Measurements from ENCODE around the gene PCBD2.
"Not testable (repeated sequence)": the region's sequence is repeated elsewhere in the genome, so short reads cannot be mapped to it uniquely, and the experiment has no call there.

Gene PCBD2

DNA sequence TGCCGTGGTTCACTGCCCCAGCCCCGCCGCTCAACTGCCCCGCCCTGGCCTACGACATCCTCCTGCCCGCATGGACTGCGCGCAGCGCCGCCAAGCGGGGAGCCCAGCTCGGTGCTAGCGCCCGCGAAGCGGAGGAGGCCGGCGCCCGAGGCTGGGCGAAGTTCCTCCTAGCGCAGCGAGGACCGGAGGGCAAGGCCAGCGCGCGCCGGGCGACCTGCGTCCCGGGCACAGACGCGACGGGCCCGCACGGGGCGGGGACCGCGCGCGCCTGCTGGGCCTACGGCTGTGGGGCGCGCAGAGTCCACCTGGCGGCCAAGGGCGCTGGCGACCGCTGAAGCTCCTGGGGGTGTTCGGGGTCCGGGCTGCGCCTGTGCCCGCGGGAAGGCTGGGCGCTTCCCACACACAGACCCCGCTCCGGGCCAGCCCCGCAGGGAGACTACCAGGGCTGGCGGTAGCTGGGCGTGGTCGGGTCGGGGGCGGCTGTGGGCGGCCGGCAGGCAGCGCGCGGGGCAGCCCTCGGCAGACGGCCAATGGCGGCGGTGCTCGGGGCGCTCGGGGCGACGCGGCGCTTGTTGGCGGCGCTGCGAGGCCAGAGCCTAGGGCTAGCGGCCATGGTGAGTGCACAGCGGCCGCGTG lies at the start of gene PCBD2:
Gene PCBD2, plus strand, starts transcription at position 522 of the 636 bp plus-strand sequence. Its CDS starts 9 bp downstream, at position 531.
- DNase-seq (ENCODE audit: low read depth) = peak; percentile 44

DNA sequence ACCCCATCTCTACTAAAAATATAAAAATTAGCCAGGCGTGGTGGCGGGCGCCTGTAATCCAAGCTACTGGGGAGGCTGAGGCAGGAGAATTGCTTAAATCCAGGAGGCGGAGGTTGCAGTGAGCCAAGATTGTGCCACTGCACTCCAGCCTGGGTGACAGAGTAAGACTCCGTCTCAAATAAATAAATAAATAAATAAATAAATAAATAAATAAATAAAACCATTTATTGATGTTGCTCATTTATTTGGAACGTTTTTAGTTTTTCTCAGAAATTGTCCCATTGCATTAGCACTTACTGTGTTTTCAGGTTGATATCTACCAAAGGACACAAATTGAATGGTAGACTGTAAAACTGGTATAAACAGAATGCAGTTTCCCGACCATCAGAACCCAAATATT lies 48.5 kb upstream of the PCBD2 start:
- not testable (repeated sequence) for DNase-seq (ENCODE audit: low read depth)

DNA sequence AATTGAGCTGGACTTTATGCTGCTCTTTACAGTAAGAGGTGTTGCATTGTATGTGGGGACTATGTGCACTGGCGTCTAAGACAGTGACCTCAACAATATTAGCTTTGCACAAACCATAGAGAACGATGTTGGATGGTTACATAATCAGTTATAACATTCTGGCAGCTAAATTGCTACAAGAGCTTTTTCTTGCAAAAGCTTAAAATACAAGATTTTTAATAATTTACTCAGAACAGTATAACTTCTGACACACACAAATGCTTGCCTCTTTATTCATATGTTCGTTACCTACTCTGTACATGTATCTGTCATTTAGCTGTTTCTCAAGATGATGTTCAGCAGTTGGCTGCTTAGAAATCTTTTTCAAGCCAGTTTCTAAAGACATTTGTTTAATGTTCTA lies 47.5 kb upstream of the PCBD2 start:
- no peak for DNase-seq (ENCODE audit: low read depth)

GRCh38 chr5:134864707-134865106 lies 40.2 kb upstream of the PCBD2 start:
- DNase-seq (ENCODE audit: low read depth) = no peak

DNA sequence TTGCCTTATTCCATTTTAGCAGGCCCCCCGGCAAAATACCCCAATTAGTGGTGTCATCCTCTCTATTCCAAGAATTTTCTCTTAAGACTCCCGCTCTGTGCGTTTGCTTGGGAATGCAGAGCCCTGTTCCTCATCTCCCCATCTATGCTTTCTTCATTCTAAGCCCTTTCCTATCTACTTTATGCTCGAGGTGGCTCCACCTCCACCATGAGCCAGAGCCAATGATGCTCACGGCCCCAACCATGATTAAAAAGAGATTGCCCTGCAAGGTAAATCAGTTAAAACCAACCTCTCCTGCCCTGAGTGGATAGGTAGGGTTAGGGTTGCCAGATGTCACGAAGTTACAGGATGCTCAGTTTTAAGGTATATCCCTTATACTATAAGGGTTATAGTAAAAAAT lies 31.4 kb upstream of the PCBD2 start:
- no peak for DNase-seq (ENCODE audit: low read depth)

GRCh38 chr5:134873987-134874830 lies 30.7 kb upstream of the PCBD2 start, which contains the start of gene TXNDC15:
TSS of gene TXNDC15 (plus strand) at chr5:134874371. CDS start at chr5:134874428, 57 bp downstream.
- DNase-seq (ENCODE audit: low read depth) = no peak

DNA sequence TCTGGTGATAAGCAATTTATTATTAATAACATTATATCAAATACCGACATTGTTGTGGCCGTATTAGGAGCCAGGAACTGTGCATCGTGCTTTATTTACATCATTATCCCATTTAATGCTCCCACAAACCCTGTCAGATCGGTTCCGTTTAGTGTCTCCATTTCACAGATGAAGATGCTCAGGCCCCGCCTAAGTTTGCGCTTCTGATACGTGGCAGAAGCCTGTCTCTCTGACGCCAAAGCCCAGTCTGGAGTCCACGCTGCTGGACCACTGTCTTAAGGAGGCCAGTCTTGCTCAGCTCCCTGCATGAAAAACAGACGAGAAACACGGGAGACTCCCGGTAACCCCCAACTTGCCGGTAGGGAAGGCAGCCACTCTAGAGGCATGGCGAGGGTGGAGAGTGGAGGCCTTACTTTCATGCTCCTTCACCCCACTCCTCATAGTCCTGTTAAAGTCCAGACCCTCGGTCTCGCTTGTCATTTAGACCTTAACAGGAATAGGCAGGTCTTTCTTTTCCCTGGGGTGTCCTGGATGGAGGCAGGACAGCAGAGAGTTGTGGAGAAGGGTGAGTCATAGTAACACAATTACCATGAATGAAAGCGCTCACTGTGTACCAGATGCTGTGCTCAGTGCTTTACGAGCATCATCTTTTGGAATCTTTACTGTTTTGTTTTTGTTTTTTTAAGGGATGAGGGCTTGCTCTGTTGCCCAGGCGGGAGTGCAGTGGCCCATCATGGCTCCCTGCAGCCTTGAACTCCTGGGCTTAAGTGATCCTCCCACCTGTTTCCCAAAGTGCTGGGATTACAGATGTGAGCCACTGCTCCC lies 29.9 kb upstream of the PCBD2 start:
- DNase-seq (ENCODE audit: low read depth) = peak; percentile 65

DNA sequence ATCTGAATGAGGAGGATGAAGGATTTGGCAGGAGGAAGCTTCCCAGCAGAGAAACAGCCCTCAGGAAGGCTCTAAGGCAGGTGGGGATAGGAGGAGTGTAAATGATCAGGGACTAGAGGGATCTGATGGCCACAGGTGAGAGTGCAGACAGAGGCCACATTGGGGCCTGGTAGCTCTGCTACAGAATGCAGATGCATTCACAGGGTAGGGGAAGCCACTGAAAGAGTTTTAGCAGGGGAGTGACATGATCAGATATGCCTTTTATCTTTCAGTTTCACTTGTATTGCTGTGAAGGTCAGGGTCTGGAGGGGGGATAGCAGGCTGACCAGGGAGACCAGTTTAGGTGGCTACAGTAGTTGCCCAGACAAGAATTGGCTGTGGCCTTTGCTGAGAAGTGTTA lies 27.8 kb upstream of the PCBD2 start:
- DNase-seq (ENCODE audit: low read depth) = no peak

DNA sequence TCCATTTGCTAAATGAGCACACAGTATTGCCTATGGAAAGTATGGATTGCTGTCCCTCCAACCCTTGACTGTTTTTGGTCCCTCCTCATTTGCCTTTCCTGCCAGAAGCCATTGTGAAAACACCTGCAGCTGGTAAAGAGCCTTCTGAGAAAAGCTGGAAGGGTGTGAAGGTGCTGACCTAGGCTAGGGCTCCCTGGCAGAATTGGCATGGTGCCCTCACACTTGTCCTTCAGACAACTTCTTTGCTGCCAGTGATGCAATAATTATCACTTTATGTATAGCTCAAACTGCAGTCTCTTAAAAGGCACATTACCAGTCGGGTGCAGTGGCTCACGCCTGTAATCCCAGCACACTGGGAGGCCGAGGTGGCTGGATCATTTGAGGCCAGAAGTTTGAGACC lies 26.5 kb upstream of the PCBD2 start:
- no peak for DNase-seq (ENCODE audit: low read depth)

DNA sequence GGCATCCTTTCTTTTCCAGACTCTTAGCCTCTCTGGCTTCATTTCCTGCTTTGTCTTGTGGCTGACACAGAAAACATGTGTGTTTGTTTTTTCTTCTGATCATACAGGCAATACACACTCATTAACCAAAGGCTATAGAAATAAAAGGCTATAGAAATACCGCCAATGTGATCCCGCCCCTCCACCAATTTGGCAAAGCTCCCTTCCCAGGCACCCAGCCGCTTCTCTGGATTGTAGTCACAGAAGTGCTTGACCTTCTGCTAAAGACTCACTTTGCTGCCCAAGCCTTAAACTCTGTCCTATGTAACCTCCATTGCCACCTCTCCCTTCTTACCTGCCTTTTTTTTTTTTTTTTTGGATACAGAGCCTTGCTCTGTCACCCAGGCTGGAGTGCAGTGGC lies 25.5 kb upstream of the PCBD2 start:
- no peak for DNase-seq (ENCODE audit: low read depth)

- not testable (repeated sequence) for DNase-seq (ENCODE audit: low read depth)
Measured at GRCh38 chr5:134880937-134881336, 24.0 kb upstream of the PCBD2 start.

- not testable (repeated sequence) for DNase-seq (ENCODE audit: low read depth)
Measured at GRCh38 chr5:134881711-134882110, 23.2 kb upstream of the PCBD2 start.

GRCh38 chr5:134887593-134888159 lies 17.3 kb upstream of the PCBD2 start:
- no peak for DNase-seq (ENCODE audit: low read depth)

GRCh38 chr5:134889335-134889734 lies 15.6 kb upstream of the PCBD2 start:
- DNase-seq (ENCODE audit: low read depth) = no peak

- DNase-seq (ENCODE audit: low read depth) = no peak
Measured at GRCh38 chr5:134891473-134891872, 13.5 kb upstream of the PCBD2 start.

DNA sequence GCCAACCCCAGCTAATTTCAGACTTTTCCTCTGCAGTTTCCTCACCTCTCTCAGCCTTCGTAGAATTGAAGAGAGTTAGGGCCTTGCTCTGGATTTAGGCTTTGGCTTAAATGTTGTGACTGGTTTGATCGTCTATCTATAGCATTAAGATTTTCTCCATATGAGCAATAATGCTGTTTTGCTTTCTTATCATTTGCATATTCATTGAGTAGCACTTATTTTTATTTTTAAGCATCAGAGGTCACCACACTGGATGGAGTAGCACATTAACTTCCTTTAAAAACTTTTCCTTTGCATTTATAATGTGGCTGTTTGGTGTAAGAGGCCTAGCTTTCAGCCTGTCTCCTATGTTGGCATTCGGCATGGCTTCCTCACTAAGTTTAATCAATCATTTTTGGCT lies 12.6 kb upstream of the PCBD2 start:
- no peak for DNase-seq (ENCODE audit: low read depth)

GRCh38 chr5:134892926-134893325 lies 12.0 kb upstream of the PCBD2 start:
- no peak for DNase-seq (ENCODE audit: low read depth)

- DNase-seq (ENCODE audit: low read depth) = no peak
Measured at GRCh38 chr5:134893748-134894505, 11.0 kb upstream of the PCBD2 start.

DNA sequence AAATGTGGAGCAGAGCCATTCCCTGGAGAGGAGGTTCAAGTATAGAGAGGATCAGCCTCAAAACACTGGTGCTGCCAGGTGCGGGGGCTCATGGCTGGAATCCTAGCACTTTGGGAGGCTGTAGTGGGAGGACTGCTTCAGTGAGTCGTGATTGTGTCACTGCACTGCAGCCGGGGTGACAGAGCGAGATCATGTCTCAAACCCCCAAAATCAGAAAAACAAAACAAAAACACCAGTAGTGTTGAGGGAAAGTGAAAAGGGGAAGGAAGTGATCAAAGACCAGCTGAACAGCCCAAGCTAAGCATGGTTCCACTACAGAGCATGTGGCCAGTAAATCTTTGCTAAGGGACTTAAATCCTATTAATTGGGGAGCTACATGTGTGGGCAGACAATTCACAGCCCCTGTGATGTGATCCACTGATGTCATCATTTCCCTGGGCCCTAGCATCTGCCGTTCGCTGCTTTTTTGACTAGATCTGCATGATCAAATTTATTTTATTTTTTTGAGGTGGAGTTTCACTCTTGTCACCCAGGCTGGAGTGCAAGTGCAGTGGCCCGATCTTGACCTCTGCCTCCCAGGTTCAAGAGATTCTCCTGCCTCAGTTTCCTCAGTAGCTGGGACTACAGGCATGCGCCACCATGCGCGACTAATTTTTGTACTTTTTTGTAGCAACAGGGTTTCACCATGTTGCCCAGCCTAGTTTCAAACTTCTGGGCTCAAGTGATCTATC lies 2.7 kb upstream of the PCBD2 start:
- no peak for DNase-seq (ENCODE audit: low read depth)

DNA sequence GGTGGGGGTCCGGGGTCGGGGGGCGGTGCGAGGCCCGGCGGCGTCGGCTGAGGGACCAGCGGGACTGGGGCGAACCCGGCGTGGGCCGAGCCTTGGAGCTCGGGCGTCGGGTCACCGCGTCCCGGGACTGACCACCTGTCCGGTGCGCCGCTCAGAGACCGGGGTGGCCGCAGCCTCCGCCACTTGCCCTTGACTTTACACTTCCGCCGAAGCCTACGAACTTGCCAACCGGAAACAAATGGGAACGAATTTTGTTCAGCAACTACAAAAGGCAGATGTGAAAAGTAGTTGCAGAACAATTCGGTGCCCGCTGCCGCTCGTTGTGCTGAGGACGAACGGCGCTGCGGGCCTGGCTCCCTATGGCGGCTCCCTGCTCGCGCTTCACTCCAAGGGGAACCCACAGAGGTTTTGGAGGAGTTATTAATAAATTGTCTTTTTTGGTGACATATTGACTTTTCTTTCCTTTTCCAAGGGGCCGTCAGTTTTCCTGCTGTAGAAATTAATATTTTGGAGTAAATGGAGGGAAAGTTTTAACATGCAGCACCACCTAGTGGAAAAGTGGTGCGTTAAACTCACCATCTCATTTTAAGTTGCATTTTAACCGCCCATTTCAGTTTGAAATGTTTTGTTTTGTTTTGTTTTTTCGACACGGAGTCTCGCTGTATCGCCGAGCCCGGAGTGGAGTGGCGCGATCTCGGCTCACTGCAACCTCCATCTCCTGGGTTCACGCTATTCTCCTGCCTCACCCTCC lies 490 bp downstream of the PCBD2 start:
- peak; percentile 23 for DNase-seq (ENCODE audit: low read depth)
